GM18870 (cell line): Measurements from ENCODE around the gene KRTAP10-6.
"Not testable (repeated sequence)": the region's sequence is repeated elsewhere in the genome, so short reads cannot be mapped to it uniquely, and the experiment has no call there.

Experiments used
- ATAC-seq: cut with Tn5 transposase; IDR thresholded peaks from one replicate; pipeline ENCODE4 v1.9.1; 2021; ENCODE audit warnings: moderate library complexity; ENCODE audit not compliant: unreplicated experiment

Gene KRTAP10-6

GRCh38 chr21:44579833-44580144, 12.5 kb downstream of the KRTAP10-6 start:
- no peak for ATAC-seq

- ATAC-seq: no peak
These were observed 13.1 kb downstream of the KRTAP10-6 start for GRCh38 chr21:44579056-44579832.

GRCh38 chr21:44578371-44579055, 13.8 kb downstream of the KRTAP10-6 start:
- no peak for ATAC-seq

GRCh38 chr21:44576025-44576420, 16.3 kb downstream of the KRTAP10-6 start:
- ATAC-seq: no peak

GRCh38 chr21:44575307-44576024, 16.8 kb downstream of the KRTAP10-6 start:
- no peak for ATAC-seq

GRCh38 chr21:44574457-44575306, 17.6 kb downstream of the KRTAP10-6 start:
- no peak for ATAC-seq

GRCh38 chr21:44573630-44574456, 18.5 kb downstream of the KRTAP10-6 start, which contains the start of gene KRTAP10-4:
Gene KRTAP10-4, plus strand, starts transcription at chr21:44573729. Its CDS starts 30 bp downstream, at chr21:44573759.
- ATAC-seq: not testable (repeated sequence)

- no peak for ATAC-seq
These were observed 19.2 kb downstream of the KRTAP10-6 start for GRCh38 chr21:44572959-44573583.

- no peak for ATAC-seq
These were observed 20.2 kb downstream of the KRTAP10-6 start for GRCh38 chr21:44571844-44572782.

- ATAC-seq: no peak
These were observed 21.0 kb downstream of the KRTAP10-6 start for GRCh38 chr21:44571296-44571695.

GRCh38 chr21:44569861-44570517, 22.3 kb downstream of the KRTAP10-6 start:
- ATAC-seq: no peak

- no peak for ATAC-seq
These were observed 23.4 kb downstream of the KRTAP10-6 start for GRCh38 chr21:44568667-44569556.

- no peak for ATAC-seq
These were observed 24.0 kb downstream of the KRTAP10-6 start for GRCh38 chr21:44568261-44568660.

- no peak for ATAC-seq
These were observed 24.7 kb downstream of the KRTAP10-6 start for GRCh38 chr21:44567481-44568171.

GRCh38 chr21:44566403-44566802, 25.9 kb downstream of the KRTAP10-6 start:
- ATAC-seq: no peak

- no peak for ATAC-seq
These were observed 27.3 kb downstream of the KRTAP10-6 start for GRCh38 chr21:44564886-44565598.
